RWPE2 (cell line): ENCODE data around the gene TCF25.
"Not testable (repeated sequence)": the region's sequence is repeated elsewhere in the genome, so short reads cannot be mapped to it uniquely, and the experiment has no call there.

ENCODE experiments used
- ATAC-seq: fragments of 200-7000 bp; cut with Tn5 transposase; 3 replicates; pipeline ENCODE4 v1.9.1; 2021; ENCODE audit warnings: low read depth
- DNase-seq: peaks from one replicate; pipeline ENCODE4 v3.0.0-alpha.2; 2020; ENCODE audit warnings: low spot score
- H3K27ac ChIP-seq: fragments of 450-650 bp; 2 replicates; pipeline ENCODE4 v1.5.1; 2017; ENCODE audit warnings: mild to moderate bottlenecking; ENCODE audit not compliant: poor library complexity, severe bottlenecking
- H3K27me3 ChIP-seq: fragments of 250-450 bp; sonication (Bioruptor Pico); 2 replicates; pipeline ENCODE4 v1.5.1; 2021; ENCODE audit warnings: mild to moderate bottlenecking, moderate library complexity; ENCODE audit not compliant: insufficient read depth, poor library complexity, severe bottlenecking
- H3K36me3 ChIP-seq: fragments of 250-450 bp; sonication (Bioruptor Pico); 2 replicates; pipeline ENCODE4 v1.5.1; 2020; ENCODE audit warnings: low read depth, mild to moderate bottlenecking, moderate library complexity
- H3K4me1 ChIP-seq: fragments of 250-450 bp; sonication (Bioruptor Pico); 2 replicates; pipeline ENCODE4 v1.5.1; 2021; ENCODE audit warnings: mild to moderate bottlenecking, moderate library complexity; ENCODE audit not compliant: insufficient read depth, poor library complexity, severe bottlenecking
- H3K4me3 ChIP-seq: fragments of 250-450 bp; sonication (Bioruptor Pico); 2 replicates; pipeline ENCODE4 v1.5.1; 2021; ENCODE audit warnings: mild to moderate bottlenecking, moderate library complexity; ENCODE audit not compliant: severe bottlenecking
- H3K9me3 ChIP-seq: fragments of 250-450 bp; sonication (Bioruptor Pico); 2 replicates; pipeline ENCODE4 v1.5.1; 2021; ENCODE audit warnings: mild to moderate bottlenecking, moderate library complexity; ENCODE audit not compliant: severe bottlenecking
- TF ChIP-seq, protein P1 (sequence below): fragments of 450-650 bp; IDR thresholded peaks from one replicate; pipeline ENCODE4 v1.5.1; 2017; ENCODE audit warnings: mild to moderate bottlenecking, moderate library complexity; ENCODE audit not compliant: poor library complexity, severe bottlenecking

Gene TCF25

GRCh38 chr16:89924925-89925307 lies 51.5 kb downstream of the TCF25 start:
- no peak overlapping the region for H3K27ac ChIP-seq
- DNase-seq, result no peak
- H3K4me1 ChIP-seq, result peaks cover 10% of the 10 kb centered on the region
- TF ChIP-seq, protein P1, sequence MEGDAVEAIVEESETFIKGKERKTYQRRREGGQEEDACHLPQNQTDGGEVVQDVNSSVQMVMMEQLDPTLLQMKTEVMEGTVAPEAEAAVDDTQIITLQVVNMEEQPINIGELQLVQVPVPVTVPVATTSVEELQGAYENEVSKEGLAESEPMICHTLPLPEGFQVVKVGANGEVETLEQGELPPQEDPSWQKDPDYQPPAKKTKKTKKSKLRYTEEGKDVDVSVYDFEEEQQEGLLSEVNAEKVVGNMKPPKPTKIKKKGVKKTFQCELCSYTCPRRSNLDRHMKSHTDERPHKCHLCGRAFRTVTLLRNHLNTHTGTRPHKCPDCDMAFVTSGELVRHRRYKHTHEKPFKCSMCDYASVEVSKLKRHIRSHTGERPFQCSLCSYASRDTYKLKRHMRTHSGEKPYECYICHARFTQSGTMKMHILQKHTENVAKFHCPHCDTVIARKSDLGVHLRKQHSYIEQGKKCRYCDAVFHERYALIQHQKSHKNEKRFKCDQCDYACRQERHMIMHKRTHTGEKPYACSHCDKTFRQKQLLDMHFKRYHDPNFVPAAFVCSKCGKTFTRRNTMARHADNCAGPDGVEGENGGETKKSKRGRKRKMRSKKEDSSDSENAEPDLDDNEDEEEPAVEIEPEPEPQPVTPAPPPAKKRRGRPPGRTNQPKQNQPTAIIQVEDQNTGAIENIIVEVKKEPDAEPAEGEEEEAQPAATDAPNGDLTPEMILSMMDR, result no peak
- H3K36me3 ChIP-seq, result peaks cover 3% of the 10 kb centered on the region; the same call in 1 of the 2 replicates
- H3K27me3 ChIP-seq, result no peaks in the 10 kb centered on the region
- H3K4me3 ChIP-seq, result no peak overlapping the region
- no peak for ATAC-seq
- no peaks in the 10 kb centered on the region for H3K9me3 ChIP-seq

- no peaks in the 10 kb centered on the region for H3K27me3 ChIP-seq
- H3K4me3 ChIP-seq, result peak overlapping the region; percentile 33
- peaks cover 10% of the 10 kb centered on the region for H3K4me1 ChIP-seq
- H3K27ac ChIP-seq, result no peak overlapping the region
- DNase-seq (no peak), ATAC-seq (peak; percentile 0; the same call in 1 of the 3 replicates)
- TF ChIP-seq, protein P1, result no peak
- no peaks in the 10 kb centered on the region for H3K9me3 ChIP-seq
- peaks cover 9% of the 10 kb centered on the region; the same call in 1 of the 2 replicates for H3K36me3 ChIP-seq
Measured at GRCh38 chr16:89925596-89926079, 52.2 kb downstream of the TCF25 start.

DNA sequence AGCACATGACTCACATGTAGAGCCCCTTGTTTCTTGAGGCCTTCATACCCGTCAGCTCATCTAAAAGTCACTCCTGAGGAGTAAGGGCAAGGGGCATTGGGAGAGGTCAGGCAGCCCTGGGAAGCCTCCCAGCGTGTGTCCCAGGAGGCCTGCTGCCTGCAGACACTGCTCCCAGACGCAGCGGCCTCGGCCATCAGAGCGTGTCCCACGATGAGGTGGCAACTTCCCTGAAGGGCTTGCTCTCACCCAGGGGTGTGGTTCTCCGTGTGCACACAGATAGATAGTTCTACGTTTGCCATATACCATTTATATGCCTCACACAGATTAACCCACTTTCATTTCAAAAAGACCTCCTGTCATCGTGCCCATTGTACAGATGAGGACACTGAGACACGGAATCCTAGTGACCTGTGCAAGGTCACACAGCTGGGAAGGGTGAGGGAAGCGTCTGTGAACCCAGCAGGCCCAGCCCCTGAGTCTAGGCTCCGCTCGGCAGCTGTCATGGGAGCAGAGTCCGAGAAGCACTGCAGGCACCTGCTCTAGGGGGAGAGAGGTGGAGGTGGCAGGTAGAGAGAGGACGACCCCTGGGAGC lies 58.0 kb downstream of the TCF25 start:
- ATAC-seq (no peak), DNase-seq (no peak)
- no peaks in the 10 kb centered on the region for H3K9me3 ChIP-seq
- H3K36me3 ChIP-seq, result peaks cover 26% of the 10 kb centered on the region
- TF ChIP-seq, protein P1, result no peak
- H3K27me3 ChIP-seq, result no peaks in the 10 kb centered on the region
- no peak overlapping the region for H3K4me3 ChIP-seq
- no peaks in the 10 kb centered on the region for H3K4me1 ChIP-seq
- no peak overlapping the region for H3K27ac ChIP-seq

- no peaks in the 10 kb centered on the region for H3K27me3 ChIP-seq
- H3K36me3 ChIP-seq, result peaks cover 26% of the 10 kb centered on the region
- TF ChIP-seq, protein P1, result no peak
- H3K27ac ChIP-seq, result no peak overlapping the region
- H3K4me1 ChIP-seq, result no peaks in the 10 kb centered on the region
- DNase-seq (no peak), ATAC-seq (no peak)
- no peak overlapping the region for H3K4me3 ChIP-seq
- H3K9me3 ChIP-seq, result no peaks in the 10 kb centered on the region
Measured at GRCh38 chr16:89931964-89932363, 58.6 kb downstream of the TCF25 start.

DNA sequence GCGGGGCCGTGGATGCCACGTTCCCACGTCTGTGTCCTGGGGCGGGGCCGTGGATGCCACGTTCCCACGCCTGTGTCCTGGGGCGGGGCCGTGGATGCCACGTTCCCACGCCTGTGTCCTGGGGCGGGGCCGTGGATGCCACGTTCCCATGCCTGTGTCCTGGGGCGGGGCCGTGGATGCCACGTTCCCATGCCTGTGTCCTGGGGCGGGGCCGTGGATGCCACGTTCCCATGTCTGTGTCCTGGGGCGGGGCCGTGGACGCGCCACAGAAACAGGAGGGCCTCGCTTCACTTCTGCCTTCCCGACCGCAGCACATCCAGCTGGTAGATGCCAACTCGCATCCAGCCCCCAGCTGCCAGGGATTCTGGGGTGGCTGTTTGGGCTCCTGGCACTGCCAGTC lies 60.6 kb downstream of the TCF25 start:
- peaks cover 24% of the 10 kb centered on the region for H3K36me3 ChIP-seq
- ATAC-seq, H3K27ac ChIP-seq, DNase-seq, H3K4me3 ChIP-seq, H3K4me1 ChIP-seq, H3K27me3 ChIP-seq, H3K9me3 ChIP-seq: not testable (repeated sequence)
